OCI-LY3 (cell line): ENCODE results near the gene FRMD4A.

Experiments used
- CTCF ChIP-seq: fragments of 200-600, 300-600 bp; sonication (generic); IDR thresholded peaks from 2 replicates; pipeline ENCODE4 v1.5.1; 2014; ENCODE audit warnings: antibody characterized with exemption, low read length, low read depth
- EZH2phosphoT487 ChIP-seq: fragments of 200-600 bp; shearing (Covaris generic); IDR thresholded peaks from 2 replicates; pipeline ENCODE4 v1.6.1; 2018; ENCODE audit warnings: antibody characterized with exemption, mixed run types, low read depth

- TF ChIP-seq CTCF (no peak), EZH2phosphoT487 (no peak)
Observed at GRCh38 chr10:13871011-13871410, 459.7 kb downstream of the FRMD4A start.
